Uterus (tissue), 4 donors: Measurements from ENCODE around the gene PCED1B. TPM values are rescaled to one million over a fixed set of nuclear protein-coding genes. Genes with fewer than 3 reads are reported as not detected.

ENCODE experiments used
- DNase-seq, 2 donors: peaks; one replicate each; pipeline ENCODE4 v3.0.0-alpha.2; 2019 to 2020
- H3K27ac ChIP-seq, 2 donors: fragments of 200-600 bp; sonication (generic); 1 replicate in 1 of 2; 2 replicates in 1 of 2; pipeline ENCODE4 v1.5.1; 2016 to 2018
- H3K27me3 ChIP-seq, 2 donors: fragments of 200-600 bp; sonication (generic); one replicate each; pipeline ENCODE4 v1.5.1; 2018 to 2019; ENCODE audit warnings: control low read depth in 1 of 2
- H3K36me3 ChIP-seq, 2 donors: fragments of 200-600 bp; sonication (generic); one replicate each; pipeline ENCODE4 v1.5.1; 2019; ENCODE audit warnings: control low read depth in 1 of 2
- H3K4me1 ChIP-seq, 2 donors: fragments of 200-600 bp; sonication (generic); one replicate each; pipeline ENCODE4 v1.5.1; 2018 to 2019; ENCODE audit warnings: control low read depth in 1 of 2
- H3K4me3 ChIP-seq, 2 donors: fragments of 200-600 bp; sonication (generic); 1 replicate in 1 of 2; 2 replicates in 1 of 2; pipeline ENCODE4 v1.5.1; 2018 to 2019; ENCODE audit warnings: mild to moderate bottlenecking in 1 of 2
- H3K9me3 ChIP-seq, 2 donors: fragments of 200-600 bp; sonication (generic); one replicate each; pipeline ENCODE4 v1.5.1; 2019; ENCODE audit warnings: control low read depth in 1 of 2
- POLR2A ChIP-seq, 2 donors: fragments of 450-650 bp; IDR thresholded peaks; one replicate each; pipeline ENCODE4 v1.6.1; 2016; ENCODE audit warnings: antibody characterized with exemption in 2 of 2, mild to moderate bottlenecking in 1 of 2, moderate library complexity in 1 of 2
- intact Hi-C: fragments of 100-400 bp; cut with DNase I; formaldehyde crosslinking; loops from one replicate; pipeline ENCODE4 v1.15.1; 2023; ENCODE audit warnings: low total_unique reads
- total RNA-seq, 4 donors: library from RNA; depleted of rRNA in 3 of 4; stranded (reverse); fragments of >200 nt in 3 of 4; gene quantifications; one replicate each; pipeline versions ENCODE4 v1.1.0 to v1.2.4, GENCODE V29; 2014 to 2023
- TF ChIP-seq, protein P1 (sequence below), 4 experiments: fragments of 200-600 bp in 2 of 4; fragments of 450-650 bp in 2 of 4; sonication (generic) in 2 of 4; IDR thresholded peaks; one replicate each; pipeline ENCODE4 v1.5.1; 2016 to 2019; ENCODE audit warnings: antibody characterized with exemption in 4 of 4, mild to moderate bottlenecking in 2 of 4, moderate library complexity in 1 of 4
- donor health status: DM: yes; HTN: yes; CAD: no.

The PCED1B gene
- total RNA-seq, 4 donors from 2014 or later = 1.0 to 46.6 (median 13.0) TPM

DNA sequence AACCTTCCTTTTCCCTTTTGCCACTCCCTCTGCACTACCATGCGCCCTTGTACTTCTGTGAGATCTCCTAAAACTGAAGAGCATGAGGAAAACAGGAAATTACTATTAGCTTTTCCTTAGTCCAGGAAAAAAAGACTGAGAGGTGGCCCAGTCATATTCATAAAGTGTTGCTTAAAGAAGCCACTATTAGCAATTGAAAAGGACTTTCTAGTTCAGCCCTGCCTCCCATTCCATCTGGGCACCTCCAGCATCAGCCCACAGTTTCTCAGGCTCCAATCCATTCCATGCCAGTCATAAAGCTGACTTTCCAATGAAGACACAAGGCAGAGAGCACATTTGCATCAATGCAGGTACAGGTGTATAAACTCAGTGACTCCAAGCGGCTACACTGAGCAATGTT, 20.2 kb downstream of the PCED1B start:
- Histone ChIP-seq H3K9me3 (no peaks in the 10 kb centered on the region), H3K4me3 (no peak overlapping the region), H3K27ac (no peak overlapping the region), H3K4me1 (peaks cover 0 to 7% of the 10 kb centered on the region in 2 donors), H3K27me3 (no peaks in the 10 kb centered on the region), H3K36me3 (no peaks in the 10 kb centered on the region)
- intact Hi-C loops = no loop called here
- TF ChIP-seq, protein P1, sequence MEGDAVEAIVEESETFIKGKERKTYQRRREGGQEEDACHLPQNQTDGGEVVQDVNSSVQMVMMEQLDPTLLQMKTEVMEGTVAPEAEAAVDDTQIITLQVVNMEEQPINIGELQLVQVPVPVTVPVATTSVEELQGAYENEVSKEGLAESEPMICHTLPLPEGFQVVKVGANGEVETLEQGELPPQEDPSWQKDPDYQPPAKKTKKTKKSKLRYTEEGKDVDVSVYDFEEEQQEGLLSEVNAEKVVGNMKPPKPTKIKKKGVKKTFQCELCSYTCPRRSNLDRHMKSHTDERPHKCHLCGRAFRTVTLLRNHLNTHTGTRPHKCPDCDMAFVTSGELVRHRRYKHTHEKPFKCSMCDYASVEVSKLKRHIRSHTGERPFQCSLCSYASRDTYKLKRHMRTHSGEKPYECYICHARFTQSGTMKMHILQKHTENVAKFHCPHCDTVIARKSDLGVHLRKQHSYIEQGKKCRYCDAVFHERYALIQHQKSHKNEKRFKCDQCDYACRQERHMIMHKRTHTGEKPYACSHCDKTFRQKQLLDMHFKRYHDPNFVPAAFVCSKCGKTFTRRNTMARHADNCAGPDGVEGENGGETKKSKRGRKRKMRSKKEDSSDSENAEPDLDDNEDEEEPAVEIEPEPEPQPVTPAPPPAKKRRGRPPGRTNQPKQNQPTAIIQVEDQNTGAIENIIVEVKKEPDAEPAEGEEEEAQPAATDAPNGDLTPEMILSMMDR (IDR thresholded peaks at IDR 0.05) = no peak
- no peak for TF ChIP-seq POLR2A (IDR thresholded peaks at IDR 0.05)
- DNase-seq = no peak

DNA sequence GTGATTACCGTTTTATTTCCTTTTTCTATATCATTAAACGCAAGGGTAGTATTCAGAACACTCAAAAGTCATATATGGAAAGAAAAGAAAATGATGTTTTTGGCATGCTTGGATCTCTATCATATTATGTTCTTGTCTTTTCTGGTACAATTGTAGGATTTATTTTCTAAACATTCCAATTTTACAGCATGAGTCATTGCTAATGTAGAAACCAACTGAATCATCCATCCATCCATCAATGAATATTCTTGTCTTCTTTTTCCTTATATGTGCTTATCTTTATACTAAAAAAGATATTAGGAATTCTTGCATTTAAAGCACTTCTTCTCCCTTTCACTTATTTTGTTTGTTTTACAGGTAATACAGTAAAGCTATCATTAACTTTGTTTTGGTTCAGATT, 20.7 kb downstream of the PCED1B start:
- Histone ChIP-seq H3K27me3 (no peaks in the 10 kb centered on the region), H3K4me1 (peaks cover 0 to 7% of the 10 kb centered on the region in 2 donors), H3K27ac (no peak overlapping the region), H3K4me3 (no peak overlapping the region), H3K9me3 (no peaks in the 10 kb centered on the region), H3K36me3 (no peaks in the 10 kb centered on the region)
- no peak for DNase-seq
- TF ChIP-seq, protein P1 (IDR thresholded peaks at IDR 0.05) = no peak
- TF ChIP-seq POLR2A (IDR thresholded peaks at IDR 0.05) = no peak
- intact Hi-C loops = no loop called here

DNA sequence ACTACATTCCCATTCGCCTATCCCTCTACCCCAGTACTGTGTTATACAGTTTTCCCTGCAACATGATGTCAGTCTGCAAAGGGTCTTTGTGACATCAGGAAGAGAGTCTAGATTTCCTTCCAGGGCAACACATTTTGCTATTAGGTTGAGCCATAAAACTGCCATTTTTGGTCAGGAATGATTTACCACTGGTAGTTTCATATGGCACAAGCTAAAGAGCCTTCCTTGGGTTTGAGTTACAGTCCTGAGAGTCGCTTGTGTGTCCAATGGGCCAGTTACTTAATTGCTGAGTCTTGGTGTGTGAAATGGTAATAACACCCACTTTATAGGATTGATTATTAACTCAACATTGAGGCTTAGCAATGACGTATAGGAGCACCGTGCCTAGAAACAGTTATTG, 23.0 kb downstream of the PCED1B start:
- no peak for DNase-seq
- Histone ChIP-seq H3K4me3 (no peak overlapping the region), H3K4me1 (peaks cover 0 to 7% of the 10 kb centered on the region in 2 donors), H3K36me3 (no peaks in the 10 kb centered on the region), H3K9me3 (no peaks in the 10 kb centered on the region), H3K27ac (peak overlapping the region; percentile 26 to 68), H3K27me3 (no peaks in the 10 kb centered on the region)
- TF ChIP-seq, protein P1 (IDR thresholded peaks at IDR 0.05) = no peak
- no peak for TF ChIP-seq POLR2A (IDR thresholded peaks at IDR 0.05)
- intact Hi-C loops = no loop called here

DNA sequence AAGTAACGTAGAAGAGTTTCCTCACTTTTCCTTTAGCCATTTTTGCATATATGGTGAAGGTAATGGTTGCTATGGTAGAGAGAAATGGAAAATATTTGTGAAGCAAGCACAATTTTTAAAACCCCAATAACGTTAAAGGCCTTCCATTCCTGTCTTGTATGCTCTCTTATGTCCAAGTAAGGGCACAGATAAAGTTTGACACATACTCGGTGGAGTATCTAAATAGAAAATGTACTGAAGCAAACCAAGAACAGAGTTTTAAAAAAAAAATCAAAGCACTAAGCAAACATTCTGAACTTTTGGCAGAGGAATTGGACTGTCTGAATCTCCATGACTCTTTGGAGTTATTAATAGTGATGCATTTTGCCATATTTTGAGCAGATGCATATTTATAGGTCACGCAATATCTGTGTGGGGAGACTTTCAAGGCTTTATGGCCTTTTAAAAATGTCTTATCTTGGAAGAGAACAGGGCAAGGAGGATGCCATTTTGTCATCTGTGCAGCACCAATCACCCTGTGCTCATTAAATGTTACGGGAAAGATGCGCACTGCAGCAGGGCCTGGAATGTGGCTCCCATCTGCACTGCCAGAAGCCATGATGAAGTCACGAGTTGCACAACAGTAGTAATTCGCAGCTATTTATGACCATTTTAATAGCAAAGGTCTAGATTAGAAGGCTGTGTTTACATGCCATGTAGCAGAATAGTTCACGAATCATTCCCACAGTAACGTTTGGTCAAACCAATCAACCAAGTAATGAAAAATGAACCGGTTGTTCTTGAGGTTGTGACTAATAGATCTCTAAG, 23.6 kb downstream of the PCED1B start:
- Histone ChIP-seq H3K4me1 (peaks cover 0 to 7% of the 10 kb centered on the region in 2 donors), H3K9me3 (no peaks in the 10 kb centered on the region), H3K27ac (peak overlapping the region; percentile 60 to 71), H3K4me3 (no peak overlapping the region), H3K27me3 (no peaks in the 10 kb centered on the region), H3K36me3 (no peaks in the 10 kb centered on the region)
- TF ChIP-seq POLR2A (IDR thresholded peaks at IDR 0.05) = no peak
- TF ChIP-seq, protein P1 (IDR thresholded peaks at IDR 0.05) = no peak
- intact Hi-C loops = no loop called here
- peak; percentile 70 to 76 for DNase-seq

DNA sequence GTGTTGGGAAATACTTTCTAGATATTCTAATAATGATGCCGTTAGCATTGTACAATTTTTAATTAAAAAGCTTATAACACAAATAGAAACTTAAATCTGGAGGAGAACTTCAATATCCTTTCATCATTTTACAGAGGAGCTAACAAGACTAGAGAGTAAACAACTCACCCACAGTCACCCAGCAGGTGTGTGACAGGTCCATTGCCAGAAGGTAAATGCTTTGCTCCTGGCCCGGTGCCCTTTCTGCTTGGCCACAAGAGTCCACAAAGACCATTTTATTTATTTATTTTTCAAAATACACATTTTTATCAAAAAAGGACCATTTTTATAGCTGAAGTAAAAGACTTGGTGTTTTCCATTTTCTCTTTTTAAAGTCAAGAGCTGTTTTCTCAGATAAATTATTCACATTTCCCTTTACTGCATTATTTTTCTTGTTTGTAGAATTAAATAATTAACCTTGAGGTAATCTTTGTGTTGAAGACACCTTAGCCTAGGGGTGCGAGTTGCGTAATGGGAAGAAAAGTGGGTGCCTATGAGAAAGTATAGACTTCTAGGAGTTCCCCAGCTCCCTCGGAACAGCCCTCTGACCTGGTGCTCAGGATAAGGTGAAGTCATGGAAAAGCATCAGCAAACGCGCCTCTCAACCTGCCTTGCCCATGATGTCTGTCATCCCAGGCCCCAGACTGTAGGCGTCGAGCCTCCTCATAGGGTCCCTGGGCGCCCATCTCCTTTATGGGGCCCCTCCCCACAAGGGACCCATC, 26.7 kb downstream of the PCED1B start:
- H3K36me3 ChIP-seq = no peaks in the 10 kb centered on the region
- peak overlapping the region in 1 of 2 donors; percentile 9 for H3K27ac ChIP-seq
- TF ChIP-seq POLR2A (IDR thresholded peaks at IDR 0.05) = no peak
- TF ChIP-seq, protein P1 (IDR thresholded peaks at IDR 0.05) = no peak
- H3K9me3 ChIP-seq = no peaks in the 10 kb centered on the region
- H3K4me3 ChIP-seq = no peak overlapping the region
- peaks cover 0 to 7% of the 10 kb centered on the region in 2 donors for H3K4me1 ChIP-seq
- DNase-seq = no peak
- intact Hi-C loops = no loop called here
- H3K27me3 ChIP-seq = no peaks in the 10 kb centered on the region
